ENCODE data around the gene LRRC56. TPM values are rescaled to one million over a fixed set of nuclear protein-coding genes. Genes with fewer than 3 reads are reported as not detected.

The LRRC56 gene
- total and polyA plus RNA-seq, 4 donors: 0.08 to 0.46 (median 0.20) TPM

GRCh38 chr11:563066-563811 is 25.9 kb downstream of the LRRC56 start (continued):
- TF ChIP-seq, protein P1, sequence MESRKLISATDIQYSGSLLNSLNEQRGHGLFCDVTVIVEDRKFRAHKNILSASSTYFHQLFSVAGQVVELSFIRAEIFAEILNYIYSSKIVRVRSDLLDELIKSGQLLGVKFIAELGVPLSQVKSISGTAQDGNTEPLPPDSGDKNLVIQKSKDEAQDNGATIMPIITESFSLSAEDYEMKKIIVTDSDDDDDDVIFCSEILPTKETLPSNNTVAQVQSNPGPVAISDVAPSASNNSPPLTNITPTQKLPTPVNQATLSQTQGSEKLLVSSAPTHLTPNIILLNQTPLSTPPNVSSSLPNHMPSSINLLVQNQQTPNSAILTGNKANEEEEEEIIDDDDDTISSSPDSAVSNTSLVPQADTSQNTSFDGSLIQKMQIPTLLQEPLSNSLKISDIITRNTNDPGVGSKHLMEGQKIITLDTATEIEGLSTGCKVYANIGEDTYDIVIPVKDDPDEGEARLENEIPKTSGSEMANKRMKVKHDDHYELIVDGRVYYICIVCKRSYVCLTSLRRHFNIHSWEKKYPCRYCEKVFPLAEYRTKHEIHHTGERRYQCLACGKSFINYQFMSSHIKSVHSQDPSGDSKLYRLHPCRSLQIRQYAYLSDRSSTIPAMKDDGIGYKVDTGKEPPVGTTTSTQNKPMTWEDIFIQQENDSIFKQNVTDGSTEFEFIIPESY (IDR thresholded peaks at IDR 0.05): no peak

GRCh38 chr11:563812-564578 is 26.7 kb downstream of the LRRC56 start:
- 87% methylated on average over 12 of the region's 12 CpGs for WGBS
- no peak overlapping the region for H3K27ac ChIP-seq (ENCODE audit: low read depth in 1 of 2, low read length in 2 of 2)

More at GRCh38 chr11:563812-564578, 26.7 kb downstream of the LRRC56 start:
- TF ChIP-seq RXRA (IDR thresholded peaks at IDR 0.05): no peak
- TF ChIP-seq ATF3 (IDR thresholded peaks at IDR 0.05): no peak
- no peak for TF ChIP-seq GABPA (IDR thresholded peaks at IDR 0.05 in 1 of 2, conservative IDR thresholded peaks at IDR 0.05 in 1 of 2)
- TF ChIP-seq, protein P1 (IDR thresholded peaks at IDR 0.05): no peak
- TF ChIP-seq YY1 (IDR thresholded peaks at IDR 0.05): no peak
- no peak for TF ChIP-seq SP1 (IDR thresholded peaks at IDR 0.05)
- TF ChIP-seq, protein P2, sequence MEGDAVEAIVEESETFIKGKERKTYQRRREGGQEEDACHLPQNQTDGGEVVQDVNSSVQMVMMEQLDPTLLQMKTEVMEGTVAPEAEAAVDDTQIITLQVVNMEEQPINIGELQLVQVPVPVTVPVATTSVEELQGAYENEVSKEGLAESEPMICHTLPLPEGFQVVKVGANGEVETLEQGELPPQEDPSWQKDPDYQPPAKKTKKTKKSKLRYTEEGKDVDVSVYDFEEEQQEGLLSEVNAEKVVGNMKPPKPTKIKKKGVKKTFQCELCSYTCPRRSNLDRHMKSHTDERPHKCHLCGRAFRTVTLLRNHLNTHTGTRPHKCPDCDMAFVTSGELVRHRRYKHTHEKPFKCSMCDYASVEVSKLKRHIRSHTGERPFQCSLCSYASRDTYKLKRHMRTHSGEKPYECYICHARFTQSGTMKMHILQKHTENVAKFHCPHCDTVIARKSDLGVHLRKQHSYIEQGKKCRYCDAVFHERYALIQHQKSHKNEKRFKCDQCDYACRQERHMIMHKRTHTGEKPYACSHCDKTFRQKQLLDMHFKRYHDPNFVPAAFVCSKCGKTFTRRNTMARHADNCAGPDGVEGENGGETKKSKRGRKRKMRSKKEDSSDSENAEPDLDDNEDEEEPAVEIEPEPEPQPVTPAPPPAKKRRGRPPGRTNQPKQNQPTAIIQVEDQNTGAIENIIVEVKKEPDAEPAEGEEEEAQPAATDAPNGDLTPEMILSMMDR (IDR thresholded peaks at IDR 0.05; ENCODE audit: low read depth, low read length, missing input control): no peak
- no peak for TF ChIP-seq HNF4A (conservative IDR thresholded peaks at IDR 0.05)
- TF ChIP-seq EGR1 (IDR thresholded peaks at IDR 0.05; ENCODE audit: low read depth in 2 of 2): no peak
- no peak for TF ChIP-seq TAF1 (conservative IDR thresholded peaks at IDR 0.05)
- TF ChIP-seq, protein P3, sequence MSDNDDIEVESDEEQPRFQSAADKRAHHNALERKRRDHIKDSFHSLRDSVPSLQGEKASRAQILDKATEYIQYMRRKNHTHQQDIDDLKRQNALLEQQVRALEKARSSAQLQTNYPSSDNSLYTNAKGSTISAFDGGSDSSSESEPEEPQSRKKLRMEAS (IDR thresholded peaks at IDR 0.05): no peak
- no peak for TF ChIP-seq JUND (IDR thresholded peaks at IDR 0.05)
- peaks cover 0 to 8% (median 6%) of the 10 kb centered on the region in 4 donors for H3K36me3 ChIP-seq (ENCODE audit: control insufficient read depth in 4 of 4, insufficient read depth in 3 of 4, low read depth in 1 of 4, low read length in 3 of 4)
- H3K9ac ChIP-seq (ENCODE audit: low read depth in 1 of 2, low read length in 2 of 2): no peak overlapping the region
- H3K4me1 ChIP-seq (ENCODE audit: control insufficient read depth in 4 of 4, insufficient read depth in 4 of 4, low read length in 3 of 4): peaks cover 19 to 43% (median 29%) of the 10 kb centered on the region in 4 donors
- no peaks in the 10 kb centered on the region for H3K9me3 ChIP-seq (ENCODE audit: control insufficient read depth in 4 of 4, low read length in 3 of 4)
- no peaks in the 10 kb centered on the region for H3K27me3 ChIP-seq (ENCODE audit: control insufficient read depth in 4 of 4, insufficient read depth in 4 of 4, low read length in 3 of 4)
- no peak overlapping the region for H3K4me3 ChIP-seq (ENCODE audit: low read depth in 1 of 3, low read length in 3 of 3)
- no peak for DNase-seq (ENCODE audit: low spot score)

Data from liver (tissue), 9 donors.